Brain microvascular endothelial cell (primary cell): ENCODE measurements around the gene XXYLT1.

ENCODE experiments used
- DNase-seq: peaks from one replicate; pipeline ENCODE4 v3.0.0-alpha.2; 2020
- H3K27ac ChIP-seq: fragments of 250-450 bp; sonication (Bioruptor Pico); 2 replicates; pipeline ENCODE4 v1.5.1; 2020; ENCODE audit warnings: mild to moderate bottlenecking, moderate library complexity
- H3K27me3 ChIP-seq: fragments of 250-450 bp; sonication (Bioruptor Pico); replicated peaks from 2 replicates; pipeline ENCODE4 v1.5.1; 2020; ENCODE audit warnings: mild to moderate bottlenecking
- H3K36me3 ChIP-seq: fragments of 250-450 bp; sonication (Bioruptor Pico); replicated peaks from 2 replicates; pipeline ENCODE4 v1.5.1; 2020; ENCODE audit warnings: mild to moderate bottlenecking
- H3K4me3 ChIP-seq: 2 replicates; pipeline ENCODE4 v1.5.1; 2011; ENCODE audit warnings: low read depth, mild to moderate bottlenecking, control low read depth, low read length, moderate library complexity
- CTCF ChIP-seq: IDR thresholded peaks from 2 replicates; pipeline ENCODE4 v1.5.1; 2011; ENCODE audit warnings: low read depth, mild to moderate bottlenecking, moderate library complexity, low read length, control low read depth, inconsistent platforms; ENCODE audit errors: missing control alignments
- in situ Hi-C: cut with HindIII; loops from 2 replicates; pipeline ENCODE4 v1.10.0; 2017; ENCODE audit warnings: low sequenced_read_pairs, low pct_ligation_motif_present

The XXYLT1 gene

GRCh38 chr3:195175476-195176337, 95.3 kb downstream of the XXYLT1 start:
- no peaks in the 10 kb centered on the region for H3K36me3 ChIP-seq
- in situ Hi-C loops = no loop called here
- DNase-seq = no peak
- H3K27me3 ChIP-seq = no peaks in the 10 kb centered on the region
- TF ChIP-seq CTCF = no peak
- no peak overlapping the region for H3K27ac ChIP-seq
- no peak overlapping the region for H3K4me3 ChIP-seq

- Histone ChIP-seq H3K4me3 (no peak overlapping the region), H3K27ac (no peak overlapping the region), H3K27me3 (no peaks in the 10 kb centered on the region), H3K36me3 (no peaks in the 10 kb centered on the region)
- no peak for DNase-seq
- in situ Hi-C loops = no loop called here
- TF ChIP-seq CTCF = no peak
Observed at GRCh38 chr3:195175076-195175475, 95.9 kb downstream of the XXYLT1 start.

- peak; percentile 80 for DNase-seq
- no peak overlapping the region for H3K4me3 ChIP-seq
- peak overlapping the region; percentile 62 for H3K27ac ChIP-seq
- TF ChIP-seq CTCF = no peak
- in situ Hi-C loops = no loop called here
- H3K36me3 ChIP-seq = no peaks in the 10 kb centered on the region
- no peaks in the 10 kb centered on the region for H3K27me3 ChIP-seq
Observed at GRCh38 chr3:195173657-195174056, 97.3 kb downstream of the XXYLT1 start.

GRCh38 chr3:195172896-195173295, 98.1 kb downstream of the XXYLT1 start:
- Histone ChIP-seq H3K27ac (peak overlapping the region; percentile 62), H3K4me3 (no peak overlapping the region), H3K27me3 (no peaks in the 10 kb centered on the region), H3K36me3 (no peaks in the 10 kb centered on the region)
- in situ Hi-C loops = no loop called here
- no peak for TF ChIP-seq CTCF
- no peak for DNase-seq

DNA sequence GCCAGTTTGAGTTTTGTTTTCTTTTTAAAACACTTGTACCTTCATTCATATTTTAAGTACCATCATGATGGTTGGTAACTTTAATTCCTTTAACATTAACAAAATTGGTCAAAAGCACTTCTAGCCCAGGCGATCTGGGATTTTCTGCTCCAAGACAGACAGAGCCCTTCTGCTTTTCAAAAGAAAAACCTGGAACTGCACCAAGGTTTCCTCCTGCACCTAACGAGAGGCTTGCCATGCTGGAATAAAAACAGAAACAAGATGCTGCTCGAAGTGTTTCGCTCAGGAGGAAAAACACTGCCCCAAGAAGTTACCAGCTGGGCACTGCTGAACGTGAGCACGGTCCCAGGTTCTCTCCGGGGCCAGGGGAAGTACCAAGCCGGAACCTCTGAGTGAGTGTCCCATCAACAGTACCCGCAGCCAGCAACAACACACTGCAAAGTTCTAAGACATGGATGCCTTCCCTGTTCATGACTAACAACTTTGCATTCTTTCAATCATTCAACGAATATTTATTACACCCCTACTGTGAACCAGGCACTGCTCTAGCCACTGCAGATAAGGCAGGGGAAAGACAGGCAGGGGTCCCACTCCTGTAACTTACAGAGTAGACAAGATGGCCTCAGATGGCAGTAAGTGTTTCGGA, 98.8 kb downstream of the XXYLT1 start:
- no peaks in the 10 kb centered on the region for H3K27me3 ChIP-seq
- H3K36me3 ChIP-seq = no peaks in the 10 kb centered on the region
- in situ Hi-C loops = no loop called here
- H3K4me3 ChIP-seq = no peak overlapping the region
- no peak for TF ChIP-seq CTCF
- DNase-seq = peak; percentile 71
- H3K27ac ChIP-seq = peak overlapping the region; percentile 62
